ENCODE measurements around the gene SUMF1.

SUMF1 gene

GRCh38 chr3:4411236-4411635 lies 55.8 kb downstream of the SUMF1 start:
- DNase-seq = no peak

- no peak for DNase-seq
These were observed 56.5 kb downstream of the SUMF1 start for GRCh38 chr3:4410606-4411005.

GRCh38 chr3:4409971-4410573 lies 57.0 kb downstream of the SUMF1 start:
- no peak for DNase-seq

GRCh38 chr3:4409415-4409814 lies 57.7 kb downstream of the SUMF1 start:
- no peak for DNase-seq

- no peak for DNase-seq
These were observed 58.1 kb downstream of the SUMF1 start for GRCh38 chr3:4408958-4409357.

GRCh38 chr3:4407941-4408340 lies 59.1 kb downstream of the SUMF1 start:
- no peak for DNase-seq

GRCh38 chr3:4406746-4407568 lies 60.1 kb downstream of the SUMF1 start:
- DNase-seq = no peak

GRCh38 chr3:4404881-4405280 lies 62.2 kb downstream of the SUMF1 start:
- DNase-seq = no peak

GRCh38 chr3:4401441-4401840 lies 65.6 kb downstream of the SUMF1 start:
- DNase-seq = no peak

GRCh38 chr3:4399476-4399875 lies 67.6 kb downstream of the SUMF1 start:
- DNase-seq = no peak

- no peak for DNase-seq
These were observed 68.2 kb downstream of the SUMF1 start for GRCh38 chr3:4398941-4399245.

- no peak for DNase-seq
These were observed 68.7 kb downstream of the SUMF1 start for GRCh38 chr3:4398120-4398940.

- DNase-seq = no peak
These were observed 69.6 kb downstream of the SUMF1 start for GRCh38 chr3:4397466-4397865.

GRCh38 chr3:4396542-4396941 lies 70.5 kb downstream of the SUMF1 start:
- no peak for DNase-seq

GRCh38 chr3:4396006-4396405 lies 71.1 kb downstream of the SUMF1 start:
- no peak for DNase-seq

- DNase-seq = no peak
These were observed 71.6 kb downstream of the SUMF1 start for GRCh38 chr3:4395448-4395847.

- no peak for DNase-seq
These were observed 72.5 kb downstream of the SUMF1 start for GRCh38 chr3:4394567-4394966.

- DNase-seq = no peak
These were observed 73.0 kb downstream of the SUMF1 start for GRCh38 chr3:4394048-4394447.

- DNase-seq = no peak
These were observed 74.1 kb downstream of the SUMF1 start for GRCh38 chr3:4392992-4393391.

- no peak for DNase-seq
These were observed 79.6 kb downstream of the SUMF1 start for GRCh38 chr3:4387210-4388204.

GRCh38 chr3:4385201-4385600 lies 81.9 kb downstream of the SUMF1 start:
- no peak for DNase-seq

- DNase-seq = no peak
These were observed 87.1 kb downstream of the SUMF1 start for GRCh38 chr3:4380013-4380412.

GRCh38 chr3:4376499-4376898 lies 90.6 kb downstream of the SUMF1 start:
- no peak for DNase-seq

All from DMS153 (cell line).